Gastroesophageal sphincter (tissue), 4 donors: Measurements from ENCODE around the gene DHCR7. TPM values are rescaled to one million over a fixed set of nuclear protein-coding genes. Genes with fewer than 3 reads are reported as not detected.

Source experiments
- ATAC-seq: fragments of 150-250 bp; one replicate; pipeline ENCODE4 v1.9.1; 2016; ENCODE audit warnings: mild to moderate bottlenecking, moderate library complexity
- H3K27ac ChIP-seq, 4 donors: fragments of 200-600 bp; sonication (generic) in 3 of 4; 1 replicate in 3 of 4; 2 replicates in 1 of 4; pipeline ENCODE4 v1.5.1; 2016 to 2019
- H3K27me3 ChIP-seq: fragments of 200-600 bp; sonication (generic); one replicate; pipeline ENCODE4 v1.5.1; 2019
- H3K36me3 ChIP-seq, 2 donors: fragments of 200-600 bp; sonication (generic); one replicate each; pipeline ENCODE4 v1.5.1; 2019; ENCODE audit warnings: control low read depth in 1 of 2
- H3K4me1 ChIP-seq, 3 donors: fragments of 200-600 bp; sonication (generic); 1 replicate in 2 of 3; 2 replicates in 1 of 3; pipeline ENCODE4 v1.5.1; 2016 to 2019; ENCODE audit warnings: control low read depth in 2 of 3
- H3K4me3 ChIP-seq, 2 donors: fragments of 200-600 bp; sonication (generic); one replicate each; pipeline ENCODE4 v1.5.1; 2019; ENCODE audit warnings: mild to moderate bottlenecking in 1 of 2, moderate library complexity in 1 of 2
- H3K9me3 ChIP-seq, 3 donors: fragments of 200-600 bp; sonication (generic); one replicate each; pipeline ENCODE4 v1.5.1; 2017 to 2019; ENCODE audit warnings: control low read depth in 2 of 3
- CTCF ChIP-seq, 4 experiments: fragments of 200-600 bp in 2 of 4; fragments of 450-650 bp in 2 of 4; sonication (generic) in 1 of 4; IDR thresholded peaks; one replicate each; pipeline ENCODE4 v1.5.1; 2017 to 2019; ENCODE audit warnings: antibody characterized with exemption in 4 of 4, mild to moderate bottlenecking in 2 of 4, moderate library complexity in 2 of 4
- EP300 ChIP-seq: sonication (generic); formaldehyde crosslinking; IDR thresholded peaks from one replicate; pipeline ENCODE4 v1.6.1; 2017; ENCODE audit warnings: antibody characterized with exemption, mild to moderate bottlenecking
- POLR2A ChIP-seq, 2 donors: fragments of 450-650 bp; IDR thresholded peaks; one replicate each; pipeline ENCODE4 v1.6.1; 2017; ENCODE audit warnings: antibody characterized with exemption in 2 of 2, mild to moderate bottlenecking in 2 of 2, moderate library complexity in 1 of 2
- POLR2AphosphoS5 ChIP-seq: sonication (generic); formaldehyde crosslinking; IDR thresholded peaks from one replicate; pipeline ENCODE4 v1.6.1; 2017; ENCODE audit warnings: antibody characterized with exemption
- WGBS, 2 donors: methylation state at CpG; one replicate each; pipeline ENCODE4 v1.1.5; 2018; ENCODE audit warnings: low coverage in 1 of 2; 5-methylcytosine and 5-hydroxymethylcytosine counted together
- total RNA-seq, 4 donors: library from RNA; depleted of rRNA; stranded (reverse); fragments of >200 nt; gene quantifications; one replicate each; pipeline ENCODE4 v1.1.0, GENCODE V29; 2016

Gene DHCR7
- total RNA-seq, 4 donors from 2014 or later: 5.0 to 10.3 (median 8.0) TPM

- no peaks in the 10 kb centered on the region for H3K27me3 ChIP-seq
- no peaks in the 10 kb centered on the region for H3K4me1 ChIP-seq
- H3K4me3 ChIP-seq: no peak overlapping the region
- H3K27ac ChIP-seq: no peak overlapping the region
- ATAC-seq: no peak
- H3K36me3 ChIP-seq: peaks cover 0 to 94% of the 10 kb centered on the region in 2 donors
- H3K9me3 ChIP-seq: no peaks in the 10 kb centered on the region
- TF ChIP-seq EP300 (no peak), POLR2AphosphoS5 (no peak)
- WGBS, 2 donors: 100% methylated on average over 1 of the region's 19 CpGs; no CpG with 5 or more reads in 1 of the 2 donors
Measured at GRCh38 chr11:71491531-71491930, 43.3 kb upstream of the DHCR7 start.

- WGBS, 2 donors: 100% methylated on average over 3 of the region's 28 CpGs; no CpG with 5 or more reads in 1 of the 2 donors
- ATAC-seq: no peak
- Histone ChIP-seq H3K4me1 (no peaks in the 10 kb centered on the region), H3K36me3 (peaks cover 0 to 94% of the 10 kb centered on the region in 2 donors), H3K4me3 (no peak overlapping the region), H3K27ac (no peak overlapping the region), H3K9me3 (no peaks in the 10 kb centered on the region), H3K27me3 (no peaks in the 10 kb centered on the region)
- TF ChIP-seq CTCF (IDR thresholded peaks at IDR 0.05): no peak
- no peak for TF ChIP-seq POLR2AphosphoS5
- no peak for TF ChIP-seq EP300
- TF ChIP-seq POLR2A (IDR thresholded peaks at IDR 0.05): no peak
Measured at GRCh38 chr11:71490731-71491390, 42.7 kb upstream of the DHCR7 start.

GRCh38 chr11:71490044-71490730 lies 42.0 kb upstream of the DHCR7 start:
- 94% methylated on average over 7 to 12 of the region's 23 CpGs for WGBS, 2 donors
- ATAC-seq: no peak
- Histone ChIP-seq H3K27ac (no peak overlapping the region), H3K4me3 (no peak overlapping the region), H3K36me3 (peaks cover 0 to 94% of the 10 kb centered on the region in 2 donors), H3K27me3 (no peaks in the 10 kb centered on the region), H3K4me1 (no peaks in the 10 kb centered on the region), H3K9me3 (no peaks in the 10 kb centered on the region)
- TF ChIP-seq POLR2A (IDR thresholded peaks at IDR 0.05) (no peak), CTCF (IDR thresholded peaks at IDR 0.05) (no peak), EP300 (no peak), POLR2AphosphoS5 (no peak)

- H3K27me3 ChIP-seq: no peaks in the 10 kb centered on the region
- peaks cover 0 to 94% of the 10 kb centered on the region in 2 donors for H3K36me3 ChIP-seq
- no peaks in the 10 kb centered on the region for H3K4me1 ChIP-seq
- H3K9me3 ChIP-seq: no peaks in the 10 kb centered on the region
- no peak overlapping the region for H3K27ac ChIP-seq
- ATAC-seq: no peak
- no peak overlapping the region for H3K4me3 ChIP-seq
- no peak for TF ChIP-seq CTCF (IDR thresholded peaks at IDR 0.05)
- TF ChIP-seq POLR2AphosphoS5: no peak
- no peak for TF ChIP-seq POLR2A (IDR thresholded peaks at IDR 0.05)
- TF ChIP-seq EP300: no peak
- whole genome bisulfite sequencing, 2 donors: 66% methylated on average over 4 of the region's 15 CpGs; no CpG with 5 or more reads in 1 of the 2 donors
Measured at GRCh38 chr11:71489311-71490043, 41.3 kb upstream of the DHCR7 start.

- no peak for ATAC-seq
- H3K9me3 ChIP-seq: no peaks in the 10 kb centered on the region
- WGBS, 2 donors: 49 to 69% methylated on average over 2 to 4 of the region's 6 CpGs
- H3K4me3 ChIP-seq: no peak overlapping the region
- H3K27ac ChIP-seq: no peak overlapping the region
- H3K36me3 ChIP-seq: peaks cover 0 to 94% of the 10 kb centered on the region in 2 donors
- H3K4me1 ChIP-seq: no peaks in the 10 kb centered on the region
- no peaks in the 10 kb centered on the region for H3K27me3 ChIP-seq
- TF ChIP-seq CTCF (IDR thresholded peaks at IDR 0.05) (no peak), POLR2AphosphoS5 (no peak), EP300 (no peak), POLR2A (IDR thresholded peaks at IDR 0.05) (no peak)
Measured at GRCh38 chr11:71488681-71489270, 40.6 kb upstream of the DHCR7 start.
